ENCODE data around the gene CDHR4. TPM values are rescaled to one million over a fixed set of nuclear protein-coding genes. Genes with fewer than 3 reads are reported as not detected.
A peak's percentile ranks its signal among the peaks of the same experiment; 100 is the strongest.
"Not testable (repeated sequence)": the region's sequence is repeated elsewhere in the genome, so short reads cannot be mapped to it uniquely, and the experiment has no call there.

CDHR4 gene
- total and polyA plus RNA-seq, 12 donors, result 0.17 to 0.25 (median 0.23) TPM; not detected in 9

- H3K27ac ChIP-seq, result no peak overlapping the region
- H3K27me3 ChIP-seq, result no peaks in the 10 kb centered on the region
- intact Hi-C loops (cut with DNase I), result loop anchor here in 1 of 2 donors (10.0 kb wide), 1 partner anchor 127 kb away; no protein-coding TSS in a partner anchor
- no peaks in the 10 kb centered on the region for H3K9me3 ChIP-seq (replicated peaks in 1 of 3)
- no peak for DNase-seq
- no peak overlapping the region for H3K4me3 ChIP-seq
- WGBS, 4 donors, result 52 to 85% (median 76%) methylated on average over 3 of the region's 3 CpGs
- no peaks in the 10 kb centered on the region for H3K36me3 ChIP-seq (replicated peaks in 1 of 2)
- H3K4me1 ChIP-seq (replicated peaks in 1 of 2), result no peaks in the 10 kb centered on the region
- TF ChIP-seq POLR2A (IDR thresholded peaks at IDR 0.05) (no peak), CTCF (IDR thresholded peaks at IDR 0.05) (no peak)
Observed at GRCh38 chr3:49831341-49831740, 31.7 kb upstream of the CDHR4 start.

GRCh38 chr3:49826016-49826415 is 26.3 kb upstream of the CDHR4 start:
- H3K27me3 ChIP-seq, result no peaks in the 10 kb centered on the region
- intact Hi-C loops (cut with DNase I), result no loop called here

GRCh38 chr3:49823131-49823530 is 23.5 kb upstream of the CDHR4 start:
- H3K27ac ChIP-seq; H3K9me3 ChIP-seq (replicated peaks in 1 of 3); H3K27me3 ChIP-seq; H3K36me3 ChIP-seq (replicated peaks in 1 of 2); H3K4me3 ChIP-seq; DNase-seq; intact Hi-C loops (cut with DNase I); H3K4me1 ChIP-seq (replicated peaks in 1 of 2): not testable (repeated sequence)
- WGBS, 4 donors, result 56 to 95% (median 88%) methylated on average over 3 of the region's 3 CpGs

More at GRCh38 chr3:49826016-49826415, 26.3 kb upstream of the CDHR4 start:
- H3K9me3 ChIP-seq (replicated peaks in 1 of 3), result no peaks in the 10 kb centered on the region
- DNase-seq, result no peak
- 77 to 84% (median 80%) methylated on average over 6 of the region's 6 CpGs for WGBS, 4 donors
- no peaks in the 10 kb centered on the region for H3K4me1 ChIP-seq (replicated peaks in 1 of 2)
- no peak overlapping the region for H3K27ac ChIP-seq
- no peak overlapping the region for H3K4me3 ChIP-seq
- H3K36me3 ChIP-seq (replicated peaks in 1 of 2), result no peaks in the 10 kb centered on the region
- no peak for TF ChIP-seq CTCF (IDR thresholded peaks at IDR 0.05)
- TF ChIP-seq POLR2A (IDR thresholded peaks at IDR 0.05), result no peak

- H3K4me3 ChIP-seq, result peak within 1 kb of the TSS in 3 of 4 donors; percentile 13 to 50 (median 23)
- no peaks in the 10 kb centered on the region for H3K27me3 ChIP-seq
- TF ChIP-seq POLR2A (IDR thresholded peaks at IDR 0.05) (peak in 1 of 2 donors; percentile 30), CTCF (IDR thresholded peaks at IDR 0.05) (no peak)
- peaks cover 10 to 16% of the 10 kb centered on the region in 2 donors for H3K4me1 ChIP-seq (replicated peaks in 1 of 2)
- peak within 1 kb of the TSS in 4 of 5 donors; percentile 62 to 84 (median 78) for H3K27ac ChIP-seq
- peaks cover 0 to 27% of the 10 kb centered on the region in 2 donors for H3K36me3 ChIP-seq (replicated peaks in 1 of 2)
- peak; percentile 43 to 86 (median 71) for DNase-seq
- intact Hi-C loops (cut with DNase I), result no loop called here
- WGBS, 4 donors, result 7 to 13% (median 12%) methylated on average over 6 to 9 of the region's 9 CpGs
- H3K9me3 ChIP-seq (replicated peaks in 1 of 3), result no peaks in the 10 kb centered on the region
Observed at GRCh38 chr3:49813497-49814174, 14.0 kb upstream of the CDHR4 start, which contains the start of gene UBA7. UBA7 (minus strand) TSS chr3:49813953; CDS start chr3:49813787, 166 bp downstream.
